Coronary artery (tissue), 2 donors: ENCODE measurements around the gene SLC25A28.

Experiments used
- DNase-seq: peaks from one replicate; pipeline ENCODE4 v3.0.0-alpha.2; 2017; ENCODE audit warnings: low spot score
- H3K27ac ChIP-seq, 2 donors: fragments of 200-600 bp; sonication (generic); one replicate each; pipeline ENCODE4 v1.5.1; 2016 to 2019
- H3K4me3 ChIP-seq: fragments of 200-600 bp; sonication (generic); 2 replicates; pipeline ENCODE4 v1.5.1; 2016; ENCODE audit warnings: mild to moderate bottlenecking, moderate library complexity
- CTCF ChIP-seq: fragments of 200-600 bp; sonication (generic); IDR thresholded peaks from one replicate; pipeline ENCODE4 v1.5.1; 2019; ENCODE audit warnings: antibody characterized with exemption

SLC25A28 gene

DNA sequence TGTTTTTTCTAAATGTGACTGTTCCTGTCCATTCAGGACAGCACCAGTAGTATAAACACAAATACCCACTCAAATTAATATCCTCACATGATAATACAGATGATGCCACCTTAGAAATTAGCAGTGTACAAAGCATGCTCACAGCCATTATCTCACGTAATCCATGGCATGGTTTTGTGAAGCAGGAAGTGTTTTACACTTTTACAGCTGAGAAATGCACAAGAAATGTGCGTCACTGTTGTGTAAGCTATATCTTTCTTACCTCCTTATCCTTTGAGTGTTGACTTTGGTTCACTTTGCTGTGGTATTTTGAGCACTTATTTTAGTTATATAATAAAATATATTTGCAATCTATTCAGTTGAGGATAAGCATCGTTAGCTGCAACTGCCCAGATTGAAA is 55.9 kb downstream of the SLC25A28 start:
- Histone ChIP-seq H3K27ac (no peak overlapping the region), H3K4me3 (no peak overlapping the region)
- DNase-seq: no peak
- TF ChIP-seq CTCF: no peak

DNA sequence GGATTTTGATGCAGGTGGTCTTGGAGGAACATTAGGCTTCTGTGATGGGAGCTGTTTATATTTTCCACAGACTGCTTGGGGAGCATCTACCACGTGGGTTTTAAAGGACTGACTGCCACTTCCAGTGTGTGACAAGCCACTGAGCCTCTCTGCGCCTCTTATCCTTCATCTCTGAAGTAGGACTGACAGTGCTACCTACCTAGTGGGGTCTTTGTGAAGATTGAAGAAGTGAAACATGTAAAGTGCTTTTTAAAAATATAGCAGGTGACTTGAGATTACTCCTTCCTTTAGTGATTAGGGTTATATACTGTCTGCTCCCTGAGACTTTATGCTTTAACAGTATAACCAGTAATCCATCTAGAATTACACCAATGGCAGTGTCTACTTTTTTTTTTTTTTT is 57.6 kb downstream of the SLC25A28 start:
- H3K27ac ChIP-seq: no peak overlapping the region
- no peak overlapping the region for H3K4me3 ChIP-seq
- TF ChIP-seq CTCF: no peak
- DNase-seq: no peak
